Endodermal cell (in vitro differentiated cells): ENCODE data around the gene ITGB1BP2. TPM values are rescaled to one million over a fixed set of nuclear protein-coding genes. Genes with fewer than 3 reads are reported as not detected.
A peak's percentile ranks its signal among the peaks of the same experiment; 100 is the strongest.
"Not testable (repeated sequence)": the region's sequence is repeated elsewhere in the genome, so short reads cannot be mapped to it uniquely, and the experiment has no call there.

Source experiments
- DNase-seq: peaks from one replicate; pipeline ENCODE4 v3.0.0-alpha.2; 2017
- H3K27ac ChIP-seq: 2 replicates; pipeline ENCODE4 v1.5.1; 2013; ENCODE audit warnings: mild to moderate bottlenecking, low read depth, low read length, moderate library complexity
- H3K27me3 ChIP-seq: 2 replicates; pipeline ENCODE4 v1.6.1; 2013; ENCODE audit warnings: mild to moderate bottlenecking, low read length, moderate library complexity; ENCODE audit not compliant: insufficient read depth, control insufficient read depth, poor library complexity, severe bottlenecking
- H3K36me3 ChIP-seq: 2 replicates; pipeline ENCODE4 v1.7.0; 2013; ENCODE audit warnings: mild to moderate bottlenecking, low read length, moderate library complexity; ENCODE audit not compliant: control insufficient read depth, insufficient read depth
- H3K4me1 ChIP-seq: one replicate; pipeline ENCODE4 v1.7.0; 2013; ENCODE audit warnings: low read length; ENCODE audit not compliant: control insufficient read depth, insufficient read depth
- H3K4me3 ChIP-seq: 2 replicates; pipeline ENCODE4 v1.5.1; 2013; ENCODE audit warnings: mild to moderate bottlenecking, low read length, moderate library complexity
- H3K9ac ChIP-seq: 2 replicates; pipeline ENCODE4 v1.6.1; 2013; ENCODE audit warnings: mild to moderate bottlenecking, low read length, moderate library complexity; ENCODE audit not compliant: poor library complexity, severe bottlenecking; ENCODE audit errors: extremely low read depth
- H3K9me3 ChIP-seq: 2 replicates; pipeline ENCODE4 v1.6.1; 2013; ENCODE audit warnings: mild to moderate bottlenecking, low read length, moderate library complexity; ENCODE audit not compliant: control insufficient read depth
- H3K27ac Mint-ChIP-seq: 2 replicates; pipeline ENCODE4 v1.8.0; 2020; ENCODE audit warnings: mixed read lengths
- H3K27me3 Mint-ChIP-seq: 2 replicates; pipeline ENCODE4 v1.8.0; 2021; ENCODE audit warnings: mild to moderate bottlenecking, mixed read lengths; ENCODE audit not compliant: insufficient read depth
- H3K36me3 Mint-ChIP-seq: 2 replicates; pipeline ENCODE4 v1.8.0; 2020; ENCODE audit warnings: low read depth, mixed read lengths
- H3K4me1 Mint-ChIP-seq: 2 replicates; pipeline ENCODE4 v1.8.0; 2020; ENCODE audit warnings: mixed read lengths
- H3K4me3 Mint-ChIP-seq: 2 replicates; pipeline ENCODE4 v1.8.0; 2020; ENCODE audit warnings: mild to moderate bottlenecking, moderate library complexity, mixed read lengths
- H3K9me3 Mint-ChIP-seq: 2 replicates; pipeline ENCODE4 v1.8.0; 2020; ENCODE audit warnings: mild to moderate bottlenecking, mixed read lengths
- CTCF ChIP-seq: fragments of 200-600 bp; sonication (generic); conservative IDR thresholded peaks from 2 replicates; pipeline ENCODE4 v1.5.0; 2021; ENCODE audit warnings: antibody characterized with exemption, mild to moderate bottlenecking
- WGBS, 2 experiments: methylation state at CpG; one replicate each; pipeline versions ENCODE4 v1.1.5 to v1.1.7; 2013; ENCODE audit warnings: missing lambda C conversion rate in 2 of 2, mixed read lengths in 1 of 2; ENCODE audit not compliant: insufficient coverage in 1 of 2, insufficient read length in 1 of 2; 5-methylcytosine and 5-hydroxymethylcytosine counted together
- total RNA-seq, 2 donors: library from RNA; stranded (reverse); fragmentation: NEBNext Ultra II Directional in 1 of 2; extraction: Animal tissue kit (Norgen Biotek cat#: 25700) in 1 of 2; gene quantifications; 2 replicates in 1 of 2; 3 replicates in 1 of 2; pipeline ENCODE4 v1.2.1, GENCODE V29; 2021

ITGB1BP2 gene
- total RNA-seq, 2 donors from 2014 or later: 4.1 to 6.1 TPM

- Mint-ChIP-seq H3K36me3 (peaks cover 2% of the 10 kb centered on the region), H3K27me3 (peaks cover 8% of the 10 kb centered on the region), H3K4me1 (no peaks in the 10 kb centered on the region), H3K9me3 (peaks cover 47% of the 10 kb centered on the region), H3K4me3 (no peak overlapping the region), H3K27ac (no peak overlapping the region)
- Histone ChIP-seq H3K27me3 (no peaks in the 10 kb centered on the region), H3K4me3 (no peak overlapping the region), H3K9me3 (no peaks in the 10 kb centered on the region), H3K36me3 (no peaks in the 10 kb centered on the region), H3K4me1 (no peaks in the 10 kb centered on the region), H3K9ac (no peak overlapping the region), H3K27ac (no peak overlapping the region)
- 95 to 100% methylated on average over 7 to 19 of the region's 19 CpGs for WGBS, 2 experiments
- DNase-seq: no peak
- no peak for TF ChIP-seq CTCF
Measured at GRCh38 chrX:71269801-71270395, 31.7 kb upstream of the ITGB1BP2 start.

- not testable (repeated sequence) for DNase-seq
Measured at GRCh38 chrX:71272313-71272712, 29.2 kb upstream of the ITGB1BP2 start.

GRCh38 chrX:71281300-71281699 lies 20.2 kb upstream of the ITGB1BP2 start:
- H3K9me3 Mint-ChIP-seq: peaks cover 63% of the 10 kb centered on the region
- H3K9ac ChIP-seq, H3K27me3 Mint-ChIP-seq, DNase-seq, H3K4me1 Mint-ChIP-seq, H3K27ac ChIP-seq, H3K4me3 Mint-ChIP-seq, H3K27me3 ChIP-seq, H3K9me3 ChIP-seq, H3K27ac Mint-ChIP-seq, H3K4me1 ChIP-seq, H3K4me3 ChIP-seq: not testable (repeated sequence)
- H3K36me3 Mint-ChIP-seq: peaks cover 11% of the 10 kb centered on the region
- 97% methylated on average over 10 of the region's 11 CpGs; no CpG with 5 or more reads in 1 of the 2 experiments for WGBS, 2 experiments
- peaks cover 17% of the 10 kb centered on the region for H3K36me3 ChIP-seq

More at GRCh38 chrX:71272313-71272712, 29.2 kb upstream of the ITGB1BP2 start:
- H3K27me3 ChIP-seq, H3K4me3 Mint-ChIP-seq, H3K4me1 Mint-ChIP-seq, H3K4me1 ChIP-seq, H3K36me3 Mint-ChIP-seq, H3K27ac ChIP-seq, H3K27ac Mint-ChIP-seq, H3K27me3 Mint-ChIP-seq, H3K9ac ChIP-seq, H3K36me3 ChIP-seq, H3K9me3 ChIP-seq, H3K4me3 ChIP-seq: not testable (repeated sequence)
- WGBS, 2 experiments: 100% methylated on average over 2 of the region's 2 CpGs; no CpG with 5 or more reads in 1 of the 2 experiments
- H3K9me3 Mint-ChIP-seq: peaks cover 44% of the 10 kb centered on the region

- Histone ChIP-seq H3K4me1 (no peaks in the 10 kb centered on the region), H3K9ac (peak overlapping the region; percentile 98), H3K36me3 (peaks cover 22% of the 10 kb centered on the region), H3K9me3 (peaks cover 10% of the 10 kb centered on the region), H3K27me3 (no peaks in the 10 kb centered on the region), H3K4me3 (peak overlapping the region; percentile 74), H3K27ac (peak overlapping the region; percentile 85)
- no peaks in the 10 kb centered on the region for H3K27me3 Mint-ChIP-seq
- H3K36me3 Mint-ChIP-seq: peaks cover 11% of the 10 kb centered on the region
- no peaks in the 10 kb centered on the region for H3K4me1 Mint-ChIP-seq
- H3K27ac Mint-ChIP-seq: peak overlapping the region; percentile 99
- TF ChIP-seq CTCF: no peak
- peaks cover 56% of the 10 kb centered on the region for H3K9me3 Mint-ChIP-seq
- DNase-seq: no peak
- peak overlapping the region; percentile 98 for H3K4me3 Mint-ChIP-seq
- WGBS, 2 experiments: 24 to 33% methylated on average over 3 to 14 of the region's 16 CpGs
Measured at GRCh38 chrX:71282514-71283402, 18.8 kb upstream of the ITGB1BP2 start.
